ENCODE data around the gene COL6A1.

Gene COL6A1

DNA sequence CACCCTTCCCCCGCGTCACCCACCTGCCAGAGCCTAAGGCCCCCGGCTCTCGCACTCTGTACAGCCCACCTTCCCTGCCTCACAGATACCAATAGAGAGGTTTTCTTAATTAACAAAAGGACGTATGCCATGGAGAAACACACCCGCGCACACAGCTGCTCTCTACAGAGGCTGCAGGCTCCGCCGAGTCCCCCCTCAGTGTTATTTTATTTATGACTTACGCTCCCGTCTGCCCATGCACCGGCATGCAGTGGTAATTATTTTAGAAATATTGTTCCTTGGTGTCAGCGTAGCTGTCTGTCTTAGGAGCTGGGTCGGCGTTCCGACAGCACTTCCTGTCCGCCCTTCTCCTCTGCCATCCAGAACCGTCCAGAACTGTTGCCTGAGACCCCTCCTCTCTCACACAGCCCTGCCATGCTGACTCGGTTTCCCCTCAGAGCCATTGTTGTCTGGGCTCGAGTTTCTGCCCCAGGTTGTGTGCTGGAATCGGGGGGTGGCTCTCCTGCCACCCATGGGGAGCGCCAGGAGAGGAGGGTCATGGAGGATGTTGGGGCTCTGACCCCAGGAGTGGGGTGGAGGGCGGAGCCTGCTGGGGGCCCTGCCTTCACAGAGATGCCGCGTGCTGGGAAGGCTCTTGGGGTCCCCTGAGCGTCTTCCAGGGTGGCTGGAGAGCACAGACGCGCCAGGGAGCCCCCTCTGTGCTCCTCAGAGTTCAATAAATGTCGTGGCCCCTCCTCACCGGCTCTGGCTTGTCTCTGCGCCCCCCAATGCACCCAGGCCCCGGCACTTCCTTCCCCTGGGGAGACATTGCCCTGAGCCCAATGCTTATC is 39.6 kb upstream of the COL6A1 start:
- H3K9me3 ChIP-seq (ENCODE audit: insufficient read depth, low read length): peaks cover 26% of the 10 kb centered on the region; the same call in 1 of the 2 replicates
- H3K4me1 ChIP-seq (ENCODE audit: insufficient read depth, insufficient read length): no peaks in the 10 kb centered on the region
- TF ChIP-seq YY1 (IDR thresholded peaks at IDR 0.05; ENCODE audit: insufficient read depth, insufficient read length) (no peak), ZNF274 (IDR thresholded peaks at IDR 0.05; ENCODE audit: low read depth, low read length) (no peak), SUZ12 (IDR thresholded peaks at IDR 0.05; ENCODE audit: extremely low read depth, insufficient read depth, insufficient read length) (no peak)
- no peak overlapping the region for H3K9ac ChIP-seq (ENCODE audit: insufficient read length, low read depth)
- H3K27me3 ChIP-seq (ENCODE audit: insufficient read depth, insufficient read length): peaks cover 16% of the 10 kb centered on the region
- H3K36me3 ChIP-seq (ENCODE audit: insufficient read depth, insufficient read length, low read length): no peaks in the 10 kb centered on the region
- H3K4me3 ChIP-seq (ENCODE audit: insufficient read length, low read depth): no peak overlapping the region
- no peak for DNase-seq (ENCODE audit: low read depth, low spot score)

DNA sequence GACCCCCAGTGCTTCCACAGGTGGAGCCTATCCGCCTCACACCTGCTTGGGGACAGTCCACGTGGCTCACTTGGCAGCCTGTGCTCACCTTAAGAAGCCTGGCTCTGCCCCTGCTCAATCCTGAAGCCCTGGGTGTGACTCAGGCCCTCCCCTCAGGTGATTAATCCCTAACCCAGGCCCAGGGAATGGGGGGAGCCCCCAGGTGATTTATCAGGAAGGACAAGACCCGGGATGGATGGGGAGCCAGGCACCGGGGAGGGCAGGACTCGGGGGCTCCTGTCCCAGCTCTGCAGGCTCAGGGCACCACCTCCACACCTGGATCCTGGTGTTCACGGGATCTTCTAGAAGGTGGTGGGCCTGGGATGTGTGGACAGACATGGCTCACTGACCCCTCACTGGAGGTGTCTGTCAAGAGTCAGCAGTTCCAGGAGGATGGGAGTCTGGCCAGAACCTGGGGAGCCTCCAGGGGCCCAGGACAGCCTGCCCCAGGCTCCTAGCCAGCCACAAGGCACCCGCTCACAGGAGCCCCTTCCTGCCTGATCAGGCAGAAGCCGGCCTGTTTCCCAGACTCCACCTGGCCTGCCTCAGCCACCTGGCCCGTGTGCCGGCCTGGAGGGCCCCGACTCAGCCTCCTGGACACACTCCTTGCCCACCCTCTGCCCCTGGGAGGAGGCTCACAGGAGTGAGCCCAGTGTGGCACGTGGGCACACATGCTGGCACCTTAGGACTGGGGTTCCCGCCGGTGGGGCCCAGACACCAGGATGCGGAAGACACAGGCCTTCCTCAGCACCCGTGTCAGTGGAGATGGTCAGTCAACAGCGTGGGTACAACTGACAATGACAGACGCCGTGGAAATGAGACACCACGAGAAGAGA is 38.6 kb upstream of the COL6A1 start:
- H3K9ac ChIP-seq (ENCODE audit: insufficient read length, low read depth): no peak overlapping the region
- H3K27me3 ChIP-seq (ENCODE audit: insufficient read depth, insufficient read length): peaks cover 5% of the 10 kb centered on the region
- TF ChIP-seq YY1 (IDR thresholded peaks at IDR 0.05; ENCODE audit: insufficient read depth, insufficient read length) (no peak), ZNF274 (IDR thresholded peaks at IDR 0.05; ENCODE audit: low read depth, low read length) (no peak)
- peaks cover 15% of the 10 kb centered on the region; the same call in 1 of the 2 replicates for H3K9me3 ChIP-seq (ENCODE audit: insufficient read depth, low read length)
- no peaks in the 10 kb centered on the region for H3K4me1 ChIP-seq (ENCODE audit: insufficient read depth, insufficient read length)
- DNase-seq (ENCODE audit: low read depth, low spot score): no peak
- no peaks in the 10 kb centered on the region for H3K36me3 ChIP-seq (ENCODE audit: insufficient read depth, insufficient read length, low read length)
- no peak overlapping the region for H3K4me3 ChIP-seq (ENCODE audit: insufficient read length, low read depth)

DNA sequence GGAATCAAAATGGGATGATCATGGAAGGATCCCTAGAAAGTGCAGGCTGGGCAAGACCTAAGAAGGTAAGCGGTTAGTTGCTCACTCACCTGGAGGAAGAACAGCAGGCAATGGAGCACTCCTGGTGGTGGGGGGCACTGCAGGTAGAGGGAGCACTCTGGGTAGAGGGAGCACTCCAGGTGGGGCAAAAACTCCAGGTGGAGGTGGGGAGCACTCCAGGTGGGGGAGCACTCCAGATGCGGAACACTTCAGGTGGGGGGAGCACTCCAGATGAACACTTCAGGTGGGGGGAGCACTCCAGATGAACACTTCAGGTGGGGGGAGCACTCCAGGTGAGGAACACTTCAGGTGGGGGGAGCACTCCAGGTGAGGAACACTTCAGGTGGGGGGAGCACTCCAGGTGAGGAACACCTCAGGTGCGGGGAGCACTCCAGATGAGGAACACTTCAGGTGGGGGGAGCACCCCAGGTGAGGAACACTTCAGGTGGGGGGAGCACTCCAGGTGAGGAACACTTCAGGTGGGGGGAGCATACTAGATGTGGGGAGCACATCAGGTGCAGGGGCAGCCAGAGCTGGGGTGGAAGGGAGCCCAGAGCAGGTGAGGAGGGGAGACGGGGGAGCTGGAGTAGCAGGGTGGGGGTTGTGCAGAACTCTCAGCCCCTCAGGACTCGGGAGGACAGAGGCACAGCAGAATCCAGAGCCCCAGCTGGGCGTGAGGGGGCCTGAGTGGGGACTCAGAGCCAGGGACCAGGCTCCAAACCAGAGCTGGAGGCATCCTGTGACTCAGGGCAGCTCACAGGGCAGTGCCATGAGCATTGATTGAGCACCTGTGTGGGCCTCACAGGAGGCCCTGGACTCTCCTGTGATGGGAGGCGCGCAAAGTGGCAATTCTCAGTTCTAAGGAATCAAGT is 37.7 kb upstream of the COL6A1 start:
- Histone ChIP-seq H3K9me3 (ENCODE audit: insufficient read depth, low read length) (peaks cover 7% of the 10 kb centered on the region; the same call in 1 of the 2 replicates), H3K36me3 (ENCODE audit: insufficient read depth, insufficient read length, low read length) (no peaks in the 10 kb centered on the region), H3K9ac (ENCODE audit: insufficient read length, low read depth) (no peak overlapping the region), H3K27me3 (ENCODE audit: insufficient read depth, insufficient read length) (peaks cover under 1% of the 10 kb centered on the region), H3K4me1 (ENCODE audit: insufficient read depth, insufficient read length) (peaks cover 5% of the 10 kb centered on the region), H3K4me3 (ENCODE audit: insufficient read length, low read depth) (no peak overlapping the region)
- DNase-seq (ENCODE audit: low read depth, low spot score): no peak
- TF ChIP-seq SUZ12 (IDR thresholded peaks at IDR 0.05; ENCODE audit: extremely low read depth, insufficient read depth, insufficient read length) (no peak), ZNF274 (IDR thresholded peaks at IDR 0.05; ENCODE audit: low read depth, low read length) (no peak), YY1 (IDR thresholded peaks at IDR 0.05; ENCODE audit: insufficient read depth, insufficient read length) (no peak)

DNA sequence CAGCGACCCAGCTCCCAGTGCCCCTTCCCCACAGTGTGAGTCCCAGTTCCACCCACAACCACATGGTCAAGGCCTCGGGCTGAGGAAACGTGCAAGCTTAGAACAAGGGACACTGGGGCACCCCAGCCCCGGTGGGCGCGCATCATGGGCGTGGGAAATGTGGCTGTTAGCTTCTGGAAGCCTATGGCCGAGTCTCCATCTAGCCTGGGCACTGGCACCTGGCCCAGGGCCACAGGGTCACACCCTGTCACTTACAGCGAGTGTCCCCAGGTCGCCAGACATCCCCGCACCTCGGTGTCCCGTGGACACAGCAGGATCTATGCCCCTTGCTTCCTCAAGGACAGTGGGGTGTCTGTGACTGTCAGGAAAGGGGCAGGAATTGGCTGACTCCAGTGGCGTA is 37.0 kb upstream of the COL6A1 start:
- no peak for DNase-seq (ENCODE audit: low read depth, low spot score)
- Histone ChIP-seq H3K4me1 (ENCODE audit: insufficient read depth, insufficient read length) (peaks cover 5% of the 10 kb centered on the region), H3K36me3 (ENCODE audit: insufficient read depth, insufficient read length, low read length) (no peaks in the 10 kb centered on the region), H3K9ac (ENCODE audit: insufficient read length, low read depth) (no peak overlapping the region), H3K27me3 (ENCODE audit: insufficient read depth, insufficient read length) (no peaks in the 10 kb centered on the region), H3K9me3 (ENCODE audit: insufficient read depth, low read length) (peaks cover 2% of the 10 kb centered on the region; the same call in 1 of the 2 replicates), H3K4me3 (ENCODE audit: insufficient read length, low read depth) (no peak overlapping the region)
- TF ChIP-seq YY1 (IDR thresholded peaks at IDR 0.05; ENCODE audit: insufficient read depth, insufficient read length) (no peak), SUZ12 (IDR thresholded peaks at IDR 0.05; ENCODE audit: extremely low read depth, insufficient read depth, insufficient read length) (no peak), ZNF274 (IDR thresholded peaks at IDR 0.05; ENCODE audit: low read depth, low read length) (no peak)

DNA sequence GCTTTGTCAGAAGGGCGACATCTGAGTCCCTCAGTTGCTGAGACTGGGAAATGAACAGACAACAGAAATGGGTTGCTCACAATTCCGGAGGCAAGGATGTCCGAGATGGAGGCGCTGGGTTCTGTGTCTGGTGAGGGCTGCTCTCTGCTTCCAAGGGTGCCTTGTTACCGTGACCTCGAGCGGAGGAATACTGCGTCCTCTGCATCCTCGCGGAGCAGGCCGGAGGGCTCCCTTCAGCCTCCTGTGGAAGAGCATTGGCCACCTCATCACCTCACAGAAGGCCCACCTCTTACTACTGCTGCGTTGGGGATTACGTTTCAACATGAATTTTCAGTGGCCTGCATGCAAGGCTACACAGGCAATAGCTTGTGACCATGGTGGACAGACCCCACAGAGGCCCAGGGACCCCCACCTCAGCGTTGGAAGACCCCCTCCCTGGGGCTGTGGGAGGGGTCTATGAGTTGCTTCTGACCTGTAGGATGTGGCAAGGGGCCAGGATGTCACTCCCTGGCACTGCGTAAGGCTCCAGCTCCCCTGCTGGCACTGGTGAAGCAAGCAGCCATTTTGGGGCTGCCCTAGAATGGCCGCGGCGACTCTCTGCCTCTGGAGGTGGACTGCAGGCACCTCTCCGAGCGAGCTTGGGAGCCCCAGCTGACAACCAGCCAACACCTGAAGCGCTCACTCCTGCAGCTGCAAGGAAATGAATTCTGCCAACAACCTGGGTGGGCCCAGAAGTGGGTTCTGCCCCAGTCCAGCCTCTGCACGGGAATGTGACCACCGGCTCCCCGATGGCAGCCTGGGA is 36.3 kb upstream of the COL6A1 start:
- no peaks in the 10 kb centered on the region for H3K27me3 ChIP-seq (ENCODE audit: insufficient read depth, insufficient read length)
- no peak for DNase-seq (ENCODE audit: low read depth, low spot score)
- H3K4me3 ChIP-seq (ENCODE audit: insufficient read length, low read depth): no peak overlapping the region
- no peak overlapping the region for H3K9ac ChIP-seq (ENCODE audit: insufficient read length, low read depth)
- H3K36me3 ChIP-seq (ENCODE audit: insufficient read depth, insufficient read length, low read length): no peaks in the 10 kb centered on the region
- no peaks in the 10 kb centered on the region for H3K9me3 ChIP-seq (ENCODE audit: insufficient read depth, low read length)
- peaks cover 8% of the 10 kb centered on the region for H3K4me1 ChIP-seq (ENCODE audit: insufficient read depth, insufficient read length)
- TF ChIP-seq YY1 (IDR thresholded peaks at IDR 0.05; ENCODE audit: insufficient read depth, insufficient read length) (no peak), ZNF274 (IDR thresholded peaks at IDR 0.05; ENCODE audit: low read depth, low read length) (no peak), SUZ12 (IDR thresholded peaks at IDR 0.05; ENCODE audit: extremely low read depth, insufficient read depth, insufficient read length) (no peak)

DNA sequence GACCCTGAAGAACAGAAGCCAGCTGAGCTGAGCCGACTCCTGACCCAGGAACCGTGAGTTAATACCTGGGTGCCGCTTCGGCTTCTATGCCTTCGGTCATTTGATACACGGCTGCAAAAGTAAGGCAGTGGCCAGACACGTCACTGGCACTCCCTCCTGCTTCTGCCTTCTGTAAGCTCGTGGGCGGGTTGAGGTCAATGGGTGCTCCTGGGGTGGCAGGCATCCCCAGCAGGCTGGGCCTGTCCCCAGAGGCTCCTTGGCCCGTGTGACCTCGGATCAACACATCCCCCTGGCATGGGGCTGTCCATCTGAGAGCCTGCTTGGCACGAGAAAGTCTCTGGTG is 35.7 kb upstream of the COL6A1 start:
- Histone ChIP-seq H3K27me3 (ENCODE audit: insufficient read depth, insufficient read length) (no peaks in the 10 kb centered on the region), H3K9me3 (ENCODE audit: insufficient read depth, low read length) (no peaks in the 10 kb centered on the region), H3K9ac (ENCODE audit: insufficient read length, low read depth) (no peak overlapping the region), H3K4me1 (ENCODE audit: insufficient read depth, insufficient read length) (peaks cover 13% of the 10 kb centered on the region), H3K4me3 (ENCODE audit: insufficient read length, low read depth) (no peak overlapping the region), H3K36me3 (ENCODE audit: insufficient read depth, insufficient read length, low read length) (no peaks in the 10 kb centered on the region)
- no peak for DNase-seq (ENCODE audit: low read depth, low spot score)
- TF ChIP-seq YY1 (IDR thresholded peaks at IDR 0.05; ENCODE audit: insufficient read depth, insufficient read length): no peak
